SK-N-MC (cell line): ENCODE measurements around the gene NCKIPSD.

ENCODE experiments used
- DNase-seq: peaks from one replicate; pipeline ENCODE4 v3.0.0-alpha.2; 2011; ENCODE audit warnings: low read depth, low spot score
- H3K27ac ChIP-seq: fragments of 200-600 bp; sonication (generic); 2 replicates; pipeline ENCODE4 v1.5.1; 2016; ENCODE audit warnings: mixed run types
- H3K36me3 ChIP-seq: fragments of 200-600 bp; sonication (generic); 2 replicates; pipeline ENCODE4 v1.6.1; 2017; ENCODE audit warnings: antibody characterized with exemption, low read length, mixed read lengths; ENCODE audit not compliant: insufficient read depth
- H3K4me3 ChIP-seq: fragments of 200-600 bp; sonication (generic); 2 replicates; pipeline ENCODE4 v1.5.1; 2016
- H3K9ac ChIP-seq: fragments of 200-600 bp; sonication (generic); 2 replicates; pipeline ENCODE4 v1.8.0; 2017; ENCODE audit warnings: mixed run types, mixed read lengths; ENCODE audit not compliant: insufficient read length
- H3K9me3 ChIP-seq: fragments of 200-600 bp; sonication (generic); 2 replicates; pipeline ENCODE4 v1.6.1; 2017; ENCODE audit warnings: low read depth, mild to moderate bottlenecking, antibody characterized with exemption, low read length, moderate library complexity, mixed read lengths
- EZH2 ChIP-seq: fragments of 200-600 bp; sonication (generic); IDR thresholded peaks from one replicate; pipeline ENCODE4 v1.6.1; 2017; ENCODE audit warnings: antibody characterized with exemption
- FOXP2 ChIP-seq: optimal IDR thresholded peaks from 2 replicates; pipeline ENCODE3; 2011; ENCODE audit warnings: mild to moderate bottlenecking, moderate library complexity; ENCODE audit not compliant: insufficient read depth; ENCODE audit errors: extremely low read length, control extremely low read depth
- POLR2AphosphoS5 ChIP-seq: IDR thresholded peaks from 2 replicates; pipeline ENCODE4 v1.6.1; 2012; ENCODE audit warnings: mild to moderate bottlenecking, low read depth, low read length, borderline replicate concordance

Gene NCKIPSD

GRCh38 chr3:48637305-48637704 lies 48.4 kb downstream of the NCKIPSD start:
- no peak for DNase-seq
- Histone ChIP-seq H3K9me3 (no peaks in the 10 kb centered on the region), H3K27ac (no peak overlapping the region), H3K9ac (no peak overlapping the region), H3K36me3 (no peaks in the 10 kb centered on the region), H3K4me3 (no peak overlapping the region)
- TF ChIP-seq FOXP2 (no peak), EZH2 (no peak), POLR2AphosphoS5 (no peak)

GRCh38 chr3:48636149-48636655 lies 49.5 kb downstream of the NCKIPSD start:
- Histone ChIP-seq H3K27ac (no peak overlapping the region), H3K9me3 (no peaks in the 10 kb centered on the region)
- TF ChIP-seq POLR2AphosphoS5 (no peak), EZH2 (no peak), FOXP2 (no peak)

GRCh38 chr3:48635222-48636021 lies 50.3 kb downstream of the NCKIPSD start, which contains the start of gene SLC26A6:
TSS of gene SLC26A6 (minus strand) at chr3:48635461. CDS start at chr3:48635393, 68 bp downstream.
- Histone ChIP-seq H3K36me3 (no peaks in the 10 kb centered on the region), H3K4me3 (peak within 1 kb of the TSS; percentile 83), H3K27ac (no peak within 1 kb of the TSS), H3K9me3 (no peaks in the 10 kb centered on the region), H3K9ac (peak within 1 kb of the TSS; percentile 59)
- DNase-seq = no peak
- TF ChIP-seq POLR2AphosphoS5 (peak; percentile 80), EZH2 (no peak)

More at GRCh38 chr3:48636149-48636655, 49.5 kb downstream of the NCKIPSD start:
- no peak overlapping the region for H3K9ac ChIP-seq
- H3K36me3 ChIP-seq = no peaks in the 10 kb centered on the region
- no peak for DNase-seq
- H3K4me3 ChIP-seq = peak overlapping the region; percentile 83

- Histone ChIP-seq H3K9me3 (no peaks in the 10 kb centered on the region), H3K36me3 (no peaks in the 10 kb centered on the region), H3K4me3 (peak overlapping the region; percentile 83), H3K27ac (no peak overlapping the region), H3K9ac (peak overlapping the region; percentile 59)
- DNase-seq = no peak
- no peak for TF ChIP-seq EZH2
- no peak for TF ChIP-seq POLR2AphosphoS5
- TF ChIP-seq FOXP2 = no peak
Observed at GRCh38 chr3:48634661-48635221, 51.0 kb downstream of the NCKIPSD start.

- no peak for DNase-seq
- TF ChIP-seq POLR2AphosphoS5 = no peak
- no peak for TF ChIP-seq FOXP2
- TF ChIP-seq EZH2 = no peak
- Histone ChIP-seq H3K9ac (no peak overlapping the region), H3K9me3 (no peaks in the 10 kb centered on the region), H3K36me3 (no peaks in the 10 kb centered on the region), H3K27ac (no peak overlapping the region), H3K4me3 (no peak overlapping the region)
Observed at GRCh38 chr3:48633743-48634142, 52.0 kb downstream of the NCKIPSD start.

GRCh38 chr3:48633256-48633655 lies 52.5 kb downstream of the NCKIPSD start:
- Histone ChIP-seq H3K9ac (no peak overlapping the region), H3K9me3 (no peaks in the 10 kb centered on the region), H3K4me3 (no peak overlapping the region), H3K36me3 (no peaks in the 10 kb centered on the region), H3K27ac (no peak overlapping the region)
- no peak for DNase-seq
- TF ChIP-seq POLR2AphosphoS5 = no peak
- no peak for TF ChIP-seq FOXP2
- TF ChIP-seq EZH2 = no peak

GRCh38 chr3:48631516-48632448 lies 53.9 kb downstream of the NCKIPSD start:
- H3K27ac ChIP-seq = no peak overlapping the region
- H3K9ac ChIP-seq = no peak overlapping the region
- no peak for TF ChIP-seq EZH2
- no peak for TF ChIP-seq POLR2AphosphoS5
- TF ChIP-seq FOXP2 = no peak
- DNase-seq = no peak
- H3K36me3 ChIP-seq = no peaks in the 10 kb centered on the region
- no peaks in the 10 kb centered on the region for H3K9me3 ChIP-seq
- no peak overlapping the region for H3K4me3 ChIP-seq

GRCh38 chr3:48630833-48631232 lies 54.9 kb downstream of the NCKIPSD start:
- Histone ChIP-seq H3K36me3 (no peaks in the 10 kb centered on the region), H3K9me3 (no peaks in the 10 kb centered on the region), H3K27ac (no peak overlapping the region), H3K9ac (no peak overlapping the region), H3K4me3 (no peak overlapping the region)
- no peak for TF ChIP-seq FOXP2
- TF ChIP-seq EZH2 = no peak
- no peak for TF ChIP-seq POLR2AphosphoS5
- no peak for DNase-seq
